ENCODE results near the gene SMURF1.

DNA sequence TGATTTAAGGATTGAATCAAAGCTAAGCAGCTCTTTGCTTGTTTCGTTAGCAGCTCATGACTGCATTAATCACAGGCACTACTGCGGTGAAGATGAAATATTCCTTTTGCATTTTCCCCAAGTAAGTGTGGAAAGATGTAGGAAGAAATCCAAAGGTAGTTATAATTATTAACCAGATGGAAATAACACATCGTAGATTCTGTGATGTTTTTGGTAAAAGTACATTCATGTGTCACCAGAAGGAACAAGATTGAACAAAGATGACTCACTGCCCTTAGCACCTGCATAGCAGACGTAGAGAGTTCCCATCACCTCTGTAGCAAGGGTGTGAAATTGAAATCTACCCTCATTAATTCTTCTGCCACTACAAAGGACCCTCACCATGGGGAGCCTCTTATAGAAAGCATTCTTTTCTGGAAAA lies 37.1 kb downstream of the SMURF1 start:
- TF ChIP-seq, protein P1, sequence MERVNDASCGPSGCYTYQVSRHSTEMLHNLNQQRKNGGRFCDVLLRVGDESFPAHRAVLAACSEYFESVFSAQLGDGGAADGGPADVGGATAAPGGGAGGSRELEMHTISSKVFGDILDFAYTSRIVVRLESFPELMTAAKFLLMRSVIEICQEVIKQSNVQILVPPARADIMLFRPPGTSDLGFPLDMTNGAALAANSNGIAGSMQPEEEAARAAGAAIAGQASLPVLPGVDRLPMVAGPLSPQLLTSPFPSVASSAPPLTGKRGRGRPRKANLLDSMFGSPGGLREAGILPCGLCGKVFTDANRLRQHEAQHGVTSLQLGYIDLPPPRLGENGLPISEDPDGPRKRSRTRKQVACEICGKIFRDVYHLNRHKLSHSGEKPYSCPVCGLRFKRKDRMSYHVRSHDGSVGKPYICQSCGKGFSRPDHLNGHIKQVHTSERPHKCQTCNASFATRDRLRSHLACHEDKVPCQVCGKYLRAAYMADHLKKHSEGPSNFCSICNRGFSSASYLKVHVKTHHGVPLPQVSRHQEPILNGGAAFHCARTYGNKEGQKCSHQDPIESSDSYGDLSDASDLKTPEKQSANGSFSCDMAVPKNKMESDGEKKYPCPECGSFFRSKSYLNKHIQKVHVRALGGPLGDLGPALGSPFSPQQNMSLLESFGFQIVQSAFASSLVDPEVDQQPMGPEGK (CRISPR knock-in tag; IDR thresholded peaks at IDR 0.05; ENCODE audit: borderline replicate concordance): no peak
- TF ChIP-seq RARB (CRISPR knock-in tag; IDR thresholded peaks at IDR 0.05) (no peak), GLIS3 (CRISPR knock-in tag; IDR thresholded peaks at IDR 0.05) (no peak)
